ENCODE results near the gene FOCAD. TPM values are rescaled to one million over a fixed set of nuclear protein-coding genes. Genes with fewer than 3 reads are reported as not detected.

Gene FOCAD
- total RNA-seq, 1 experiment from 2014 or later: 35.1 TPM

- no peak for TF ChIP-seq EZH2phosphoT487 (IDR thresholded peaks at IDR 0.05; ENCODE audit: borderline replicate concordance, low read length)
- no peak for TF ChIP-seq CTCF (conservative IDR thresholded peaks at IDR 0.05; ENCODE audit: low read depth, low read length)
- TF ChIP-seq EZH2 (IDR thresholded peaks at IDR 0.05; ENCODE audit: low read length, unreplicated experiment): no peak
- Histone ChIP-seq H3K4me3 (ENCODE audit: low read length) (no peak overlapping the region), H3K27ac (ENCODE audit: low read length) (no peak overlapping the region), H3F3A (ENCODE audit: low read length, unreplicated experiment) (no peaks in the 10 kb centered on the region), H3K9ac (ENCODE audit: low read length) (no peak overlapping the region), H3K4me2 (ENCODE audit: low read length) (no peak overlapping the region), H3K27me3 (ENCODE audit: low read length) (no peaks in the 10 kb centered on the region), H3K9me3 (ENCODE audit: low read length) (no peaks in the 10 kb centered on the region), H4K20me1 (ENCODE audit: low read length) (no peaks in the 10 kb centered on the region), H3K36me3 (ENCODE audit: low read depth, low read length) (no peaks in the 10 kb centered on the region), H2AFZ (ENCODE audit: low read length) (no peak overlapping the region), H3K9me2 (replicated peaks; ENCODE audit: low read length) (no peaks in the 10 kb centered on the region), H3K79me2 (ENCODE audit: low read length) (no peaks in the 10 kb centered on the region), H3K4me1 (ENCODE audit: insufficient read depth, low read length) (peaks cover 7% of the 10 kb centered on the region)
- CTCF ChIA-PET: no interaction called here
- no peak for DNase-seq
- BruUV-seq (replicated peaks): no TSS peak
- POLR2A ChIA-PET (ENCODE audit: unreplicated experiment): no interaction called here
- ATAC-seq: no peak
- intact Hi-C loops (cut with micrococcal nuclease): no loop called here
Observed at GRCh38 chr9:21031808-21032183, 347.7 kb downstream of the FOCAD start.

- H2AFZ ChIP-seq (ENCODE audit: low read length): no peak overlapping the region
- no peak for ATAC-seq
- TF ChIP-seq EZH2phosphoT487 (IDR thresholded peaks at IDR 0.05; ENCODE audit: borderline replicate concordance, low read length) (no peak), CTCF (conservative IDR thresholded peaks at IDR 0.05; ENCODE audit: low read depth, low read length) (no peak), EZH2 (IDR thresholded peaks at IDR 0.05; ENCODE audit: low read length, unreplicated experiment) (no peak)
Observed at GRCh38 chr9:21037278-21037677, 353.2 kb downstream of the FOCAD start.

GRCh38 chr9:21039302-21039701, 355.2 kb downstream of the FOCAD start:
- no peaks in the 10 kb centered on the region for H3K9me3 ChIP-seq (ENCODE audit: low read length)
- TF ChIP-seq EZH2 (IDR thresholded peaks at IDR 0.05; ENCODE audit: low read length, unreplicated experiment) (no peak), EZH2phosphoT487 (IDR thresholded peaks at IDR 0.05; ENCODE audit: borderline replicate concordance, low read length) (no peak), CTCF (conservative IDR thresholded peaks at IDR 0.05; ENCODE audit: low read depth, low read length) (no peak)

More at GRCh38 chr9:21037278-21037677, 353.2 kb downstream of the FOCAD start:
- DNase-seq: no peak
- Histone ChIP-seq H4K20me1 (ENCODE audit: low read length) (no peaks in the 10 kb centered on the region), H3K27me3 (ENCODE audit: low read length) (no peaks in the 10 kb centered on the region), H3K4me3 (ENCODE audit: low read length) (no peak overlapping the region), H3F3A (ENCODE audit: low read length, unreplicated experiment) (no peaks in the 10 kb centered on the region), H3K4me2 (ENCODE audit: low read length) (no peak overlapping the region), H3K4me1 (ENCODE audit: insufficient read depth, low read length) (no peaks in the 10 kb centered on the region), H3K79me2 (ENCODE audit: low read length) (no peaks in the 10 kb centered on the region), H3K36me3 (ENCODE audit: low read depth, low read length) (no peaks in the 10 kb centered on the region), H3K9me2 (replicated peaks; ENCODE audit: low read length) (no peaks in the 10 kb centered on the region), H3K9ac (ENCODE audit: low read length) (no peak overlapping the region), H3K9me3 (ENCODE audit: low read length) (no peaks in the 10 kb centered on the region), H3K27ac (ENCODE audit: low read length) (no peak overlapping the region)
- ChIA-PET CTCF (no interaction called here), POLR2A (ENCODE audit: unreplicated experiment) (no interaction called here)
- intact Hi-C loops (cut with micrococcal nuclease): no loop called here
- no TSS peak for BruUV-seq (replicated peaks)

More at GRCh38 chr9:21039302-21039701, 355.2 kb downstream of the FOCAD start:
- Histone ChIP-seq H3F3A (ENCODE audit: low read length, unreplicated experiment) (no peaks in the 10 kb centered on the region), H3K27ac (ENCODE audit: low read length) (no peak overlapping the region), H2AFZ (ENCODE audit: low read length) (no peak overlapping the region), H3K4me1 (ENCODE audit: insufficient read depth, low read length) (no peaks in the 10 kb centered on the region), H3K9me2 (replicated peaks; ENCODE audit: low read length) (no peaks in the 10 kb centered on the region), H3K36me3 (ENCODE audit: low read depth, low read length) (no peaks in the 10 kb centered on the region), H4K20me1 (ENCODE audit: low read length) (no peaks in the 10 kb centered on the region), H3K27me3 (ENCODE audit: low read length) (no peaks in the 10 kb centered on the region), H3K4me3 (ENCODE audit: low read length) (no peak overlapping the region), H3K4me2 (ENCODE audit: low read length) (no peak overlapping the region), H3K9ac (ENCODE audit: low read length) (no peak overlapping the region), H3K79me2 (ENCODE audit: low read length) (no peaks in the 10 kb centered on the region)
- no TSS peak for BruUV-seq (replicated peaks)
- ChIA-PET POLR2A (ENCODE audit: unreplicated experiment) (no interaction called here), CTCF (no interaction called here)
- intact Hi-C loops (cut with micrococcal nuclease): no loop called here
- ATAC-seq: no peak
- no peak for DNase-seq

Data from PC-3 (cell line).